GM21390 (cell line): Measurements from ENCODE around the gene UBE3D.
"Not testable (repeated sequence)": the region's sequence is repeated elsewhere in the genome, so short reads cannot be mapped to it uniquely, and the experiment has no call there.

Experiments used
- ATAC-seq: cut with Tn5 transposase; IDR thresholded peaks from one replicate; pipeline ENCODE4 v1.9.1; 2021; ENCODE audit not compliant: unreplicated experiment

UBE3D gene

DNA sequence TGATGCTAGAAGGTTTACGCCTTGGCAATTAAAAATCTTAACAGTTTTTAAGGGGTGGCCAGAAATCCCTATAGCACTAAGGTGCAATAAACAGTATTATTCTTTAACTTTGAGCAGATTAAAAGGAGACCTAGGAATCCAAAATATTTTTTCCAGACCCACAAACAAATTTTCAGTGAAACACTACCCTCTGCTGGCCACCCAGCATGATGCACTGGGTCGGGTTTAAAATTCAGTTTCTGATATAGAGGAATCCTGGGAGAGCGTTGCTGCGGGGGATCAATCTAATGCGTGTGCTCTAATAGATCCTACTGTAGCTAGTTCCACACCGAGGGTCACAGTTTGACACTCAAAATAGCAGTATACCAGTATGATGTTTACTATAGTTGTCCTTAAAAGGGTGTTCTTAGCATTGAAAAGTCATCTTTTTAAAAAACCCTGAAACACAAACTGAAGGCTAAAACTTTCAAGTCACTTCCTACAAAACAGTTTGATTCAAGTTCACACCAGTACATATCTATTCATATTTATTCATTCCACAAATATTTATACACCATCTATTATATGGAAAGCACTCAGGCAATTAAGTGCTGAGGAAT lies 10.2 kb downstream of the UBE3D start:
- no peak for ATAC-seq

DNA sequence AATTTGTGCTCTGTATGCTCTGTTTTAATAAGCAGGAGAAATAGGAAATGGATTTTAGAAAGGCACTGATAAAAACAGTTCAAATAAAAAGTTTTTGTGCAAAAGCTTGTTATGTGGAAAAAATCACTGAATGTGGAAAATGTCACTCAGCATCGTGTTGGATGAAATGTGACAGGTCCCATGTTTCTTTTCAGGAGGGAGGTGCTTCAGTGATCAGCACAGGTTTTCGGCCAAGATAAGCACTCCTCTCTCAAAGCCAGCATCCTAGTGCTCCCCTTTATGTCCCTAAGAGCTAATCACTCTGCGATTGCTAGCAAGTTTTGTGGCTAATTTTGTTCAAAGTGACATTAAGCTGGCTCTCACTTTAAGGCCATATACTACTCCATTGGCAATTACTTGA lies 12.0 kb downstream of the UBE3D start:
- ATAC-seq: no peak

DNA sequence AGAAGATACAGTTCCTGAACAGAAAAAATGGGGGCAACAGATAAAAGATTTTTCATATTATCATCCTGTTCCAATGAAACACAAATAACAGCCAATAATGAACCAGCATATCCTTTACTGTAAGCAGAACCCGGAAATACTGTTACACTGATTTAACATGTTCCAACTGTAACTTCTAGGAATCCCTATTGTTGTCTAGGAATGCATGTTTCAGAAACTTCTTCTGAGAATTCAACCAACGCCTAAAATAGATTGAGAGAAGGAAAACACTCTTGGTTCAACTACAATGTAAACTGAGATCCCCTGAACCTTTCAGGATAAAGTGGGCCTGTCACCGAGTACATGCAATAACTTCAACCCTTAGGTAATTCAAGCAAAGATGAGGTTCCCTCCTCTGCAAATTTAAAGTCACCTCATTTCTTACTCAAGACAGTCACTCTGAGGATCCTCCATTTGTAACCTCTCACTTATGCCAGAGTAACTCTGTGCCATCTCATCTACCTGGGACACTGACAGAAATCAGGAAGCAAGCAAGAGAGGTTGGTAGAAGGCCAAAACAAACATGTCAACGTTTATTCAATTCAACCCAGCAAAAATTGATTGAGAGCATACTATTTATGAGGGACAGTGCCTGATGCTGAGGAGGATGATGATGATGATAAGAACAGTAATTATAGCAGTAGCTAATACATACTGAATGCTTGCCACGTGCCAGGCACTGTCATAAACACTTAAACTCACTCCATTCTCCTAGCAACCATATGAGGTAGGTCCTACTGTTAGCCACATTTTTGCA lies 14.1 kb downstream of the UBE3D start:
- ATAC-seq: no peak

DNA sequence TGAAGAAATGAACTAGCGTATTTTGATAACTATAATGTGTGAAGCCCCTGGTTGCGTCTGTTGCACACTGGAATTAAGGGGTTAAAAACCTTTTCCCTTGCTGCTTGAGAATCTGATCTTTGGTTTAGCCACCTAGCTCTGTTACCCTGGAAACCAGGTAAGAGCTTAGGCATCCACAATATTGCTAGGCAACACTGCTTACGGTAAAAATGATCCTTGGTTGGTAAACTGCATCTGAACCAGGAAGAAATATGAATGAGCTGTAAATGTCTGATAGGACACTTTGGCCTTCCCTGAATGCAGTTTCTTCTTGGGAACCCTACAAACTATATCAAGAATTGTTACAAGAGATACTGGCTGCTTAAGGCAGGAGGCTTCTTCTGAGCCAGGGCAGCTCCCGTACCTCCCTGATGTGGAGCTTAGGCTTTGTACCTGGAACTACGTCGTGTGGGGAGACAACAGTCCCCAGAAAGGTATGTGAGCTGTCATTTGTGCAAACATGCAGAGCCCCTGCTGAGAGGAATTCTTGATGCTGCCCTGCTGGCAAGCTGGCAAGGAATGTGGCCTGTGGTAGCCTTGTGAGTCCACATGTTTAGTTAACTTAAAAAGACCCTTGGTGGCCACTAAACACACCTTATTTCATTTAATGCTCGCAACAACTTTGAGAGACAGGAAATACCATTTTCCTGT lies 18.4 kb downstream of the UBE3D start:
- ATAC-seq: no peak

- no peak for ATAC-seq
Measured at GRCh38 chr6:83044091-83044768, 21.4 kb downstream of the UBE3D start.

DNA sequence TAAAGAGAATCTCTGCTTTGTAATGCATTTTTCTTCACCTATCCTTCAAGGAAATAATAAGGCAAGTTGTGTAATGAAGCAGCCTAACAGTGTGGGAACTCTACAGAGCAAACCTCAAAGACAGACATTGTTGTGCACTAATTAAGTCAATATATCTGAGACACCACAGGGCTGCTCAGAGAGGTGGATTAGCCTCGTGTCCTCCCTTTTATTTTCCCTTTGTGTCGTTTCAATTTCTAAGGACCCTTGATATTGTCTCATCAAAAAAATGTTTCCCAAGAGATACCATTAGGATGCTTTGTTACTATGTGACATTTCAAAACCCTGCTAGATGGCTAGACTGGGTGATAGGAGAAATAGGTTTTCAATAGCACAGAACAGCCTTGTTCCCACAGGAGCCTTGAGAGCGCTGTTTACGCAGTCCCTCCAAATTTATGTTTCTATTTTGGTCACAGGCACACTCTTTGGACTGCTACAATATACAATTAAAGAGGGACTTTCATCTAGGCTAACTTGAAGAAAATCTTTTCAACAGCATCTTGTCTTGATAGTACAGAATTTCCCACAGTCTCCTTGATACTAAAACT lies 23.1 kb downstream of the UBE3D start:
- no peak for ATAC-seq

DNA sequence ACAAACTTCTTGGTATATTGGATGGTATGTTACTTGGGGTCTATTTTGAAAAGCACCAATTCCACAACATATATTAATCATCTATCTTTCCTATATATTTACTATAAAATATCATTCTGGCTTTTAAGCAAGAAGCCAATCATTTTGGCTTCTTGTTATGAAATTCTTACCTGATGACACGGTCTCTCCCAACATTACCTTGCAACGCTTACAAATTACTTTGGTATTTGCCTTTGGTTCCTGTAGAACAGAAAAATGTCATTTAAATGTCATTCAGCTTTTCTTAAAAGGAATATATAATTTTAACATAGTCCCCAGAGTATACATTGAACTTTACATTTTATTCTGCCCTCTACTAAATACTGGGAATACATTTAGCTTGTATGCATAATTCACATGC lies 27.4 kb downstream of the UBE3D start:
- no peak for ATAC-seq

GRCh38 chr6:83031689-83032088 lies 34.0 kb downstream of the UBE3D start:
- no peak for ATAC-seq

GRCh38 chr6:83019741-83020140 lies 45.9 kb downstream of the UBE3D start:
- no peak for ATAC-seq

- ATAC-seq: not testable (repeated sequence)
Measured at GRCh38 chr6:83011131-83011530, 54.5 kb downstream of the UBE3D start.

- no peak for ATAC-seq
Measured at GRCh38 chr6:83008626-83009025, 57.0 kb downstream of the UBE3D start.

DNA sequence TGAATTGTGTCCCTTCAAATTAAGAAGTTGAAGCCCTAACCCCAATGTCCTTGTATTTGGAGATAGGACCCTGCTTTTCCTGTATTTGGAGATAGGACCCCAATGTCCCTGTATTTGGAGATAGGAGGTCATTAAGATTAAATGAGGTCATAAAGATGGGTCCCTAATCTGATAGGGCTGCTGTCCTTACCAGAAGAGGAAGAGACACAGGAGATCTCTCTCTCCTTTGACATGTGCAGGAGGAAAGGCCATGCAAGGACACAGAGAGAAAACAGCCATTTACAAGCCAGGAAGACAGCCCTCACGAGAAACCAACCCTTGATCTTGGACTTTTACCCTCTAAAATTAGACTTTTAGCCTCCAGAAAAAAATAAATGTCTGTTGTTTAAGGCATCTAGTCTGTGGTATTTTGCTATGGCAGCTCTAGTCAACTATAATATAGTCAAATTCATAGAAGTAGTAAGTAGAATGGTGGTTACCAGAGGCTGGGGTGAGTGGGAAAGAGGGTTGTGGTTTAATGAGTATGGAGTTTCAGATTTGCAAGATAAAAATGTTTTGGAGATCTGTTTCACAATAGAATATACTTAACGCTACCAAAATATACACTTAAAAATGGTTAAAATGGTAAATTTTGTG lies 59.3 kb downstream of the UBE3D start:
- ATAC-seq: no peak

DNA sequence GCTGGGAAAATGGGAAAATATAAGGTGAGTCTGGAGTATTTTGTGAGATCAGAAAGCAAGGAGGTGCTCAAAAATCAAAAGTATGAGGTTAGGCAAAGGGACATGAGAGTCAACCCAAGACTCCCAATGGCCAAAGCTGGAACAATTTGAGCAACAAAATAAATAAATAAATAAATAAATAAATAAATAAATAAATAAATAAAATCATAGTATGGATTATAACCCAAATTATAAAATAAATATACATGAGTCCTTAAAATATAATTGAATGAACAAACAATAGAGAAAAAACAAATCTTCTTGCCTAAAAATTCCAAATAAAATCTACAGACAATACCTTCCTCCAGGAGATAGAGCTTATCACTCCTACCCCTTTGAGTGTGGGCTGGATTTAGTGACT lies 69.5 kb downstream of the UBE3D start:
- ATAC-seq: no peak

GRCh38 chr6:82995066-82995465 lies 70.6 kb downstream of the UBE3D start:
- no peak for ATAC-seq

DNA sequence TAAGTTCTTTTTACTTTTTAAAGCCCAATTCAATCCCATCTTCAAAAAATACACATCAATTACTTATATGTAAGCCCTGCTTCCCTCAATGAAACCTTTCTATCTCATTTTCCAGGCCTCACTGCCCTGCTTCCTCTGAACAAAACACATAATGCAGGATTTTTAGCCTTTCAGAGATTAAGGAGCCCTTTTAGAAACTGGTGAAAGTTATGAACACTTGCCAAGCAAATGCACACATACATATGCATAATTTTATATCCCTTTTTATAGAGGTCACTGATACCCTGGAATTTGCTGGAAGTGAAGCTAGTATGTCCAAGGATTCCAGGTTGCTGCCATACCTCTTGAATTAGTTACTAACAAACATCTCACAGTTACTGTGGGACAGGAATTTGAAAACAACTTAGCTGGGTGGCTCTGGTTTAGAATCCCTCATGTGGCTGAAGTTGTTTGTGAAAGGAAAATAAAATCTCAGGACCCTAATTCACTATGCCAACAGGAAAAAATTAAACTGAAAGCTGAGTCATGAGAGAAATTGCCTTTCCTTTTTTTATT lies 75.8 kb downstream of the UBE3D start:
- no peak for ATAC-seq

GRCh38 chr6:82988930-82989351 lies 76.7 kb downstream of the UBE3D start:
- ATAC-seq: no peak

DNA sequence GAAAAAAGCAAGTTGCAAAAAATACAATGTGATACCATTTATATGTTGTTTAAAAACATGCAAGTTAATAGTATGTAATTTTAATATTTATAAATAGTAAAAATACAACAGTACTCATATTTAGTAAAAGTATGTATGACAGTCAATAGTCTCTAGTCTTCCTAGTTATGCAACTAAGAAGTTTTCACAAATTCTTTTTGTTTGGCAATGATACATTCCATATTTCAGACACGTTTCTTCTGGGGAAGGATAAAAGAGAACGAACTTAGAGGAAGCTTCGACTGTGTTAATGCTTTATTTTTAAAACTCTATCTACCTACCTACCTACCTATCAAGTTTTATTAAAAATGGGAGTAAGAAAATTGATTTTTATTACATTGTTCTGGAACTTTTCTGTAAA lies 77.7 kb downstream of the UBE3D start:
- ATAC-seq: no peak

- ATAC-seq: no peak
Measured at GRCh38 chr6:82987416-82987815, 78.2 kb downstream of the UBE3D start.

GRCh38 chr6:82984720-82985119 lies 80.9 kb downstream of the UBE3D start:
- ATAC-seq: no peak

GRCh38 chr6:82980086-82980485 lies 85.6 kb downstream of the UBE3D start:
- no peak for ATAC-seq
